Muscle of leg (tissue), 11 donors: Measurements from ENCODE around the gene MYL11. TPM values are rescaled to one million over a fixed set of nuclear protein-coding genes. Genes with fewer than 3 reads are reported as not detected.
A peak's percentile ranks its signal among the peaks of the same experiment; 100 is the strongest.

Source experiments
- DNase-seq: peaks from one replicate; pipeline ENCODE4 v3.0.0; 2013
- H3K27ac ChIP-seq: one replicate; pipeline ENCODE4 v1.5.1; 2013; ENCODE audit warnings: mild to moderate bottlenecking, low read length, control low read depth
- H3K27me3 ChIP-seq: one replicate; pipeline ENCODE4 v1.6.1; 2013; ENCODE audit warnings: low read length; ENCODE audit not compliant: control insufficient read depth, insufficient read depth
- H3K36me3 ChIP-seq: one replicate; pipeline ENCODE4 v1.6.1; 2013; ENCODE audit warnings: low read length; ENCODE audit not compliant: control insufficient read depth, insufficient read depth
- H3K4me1 ChIP-seq: one replicate; pipeline ENCODE4 v1.6.1; 2013; ENCODE audit warnings: low read length; ENCODE audit not compliant: control insufficient read depth, insufficient read depth
- H3K4me3 ChIP-seq: one replicate; pipeline ENCODE4 v1.5.1; 2013; ENCODE audit warnings: low read length, control low read depth
- H3K9me3 ChIP-seq: replicated peaks from 2 replicates; pipeline ENCODE4 v1.6.1; 2013; ENCODE audit warnings: low read depth, low read length; ENCODE audit not compliant: control insufficient read depth
- WGBS: methylation state at CpG from one replicate; pipeline ENCODE4 v1.1.5; 2013; ENCODE audit warnings: missing lambda C conversion rate; ENCODE audit not compliant: insufficient coverage; 5-methylcytosine and 5-hydroxymethylcytosine counted together
- polyA plus RNA-seq, 8 donors: library from polyadenylated mRNA; unstranded; fragments of 120-200 nt; gene quantifications; one replicate each; pipeline versions ENCODE4 v1.2.1 to v1.2.3, GENCODE V29; 2013; ENCODE audit warnings: inconsistent platforms in 1 of 8, low replicate concordance in 1 of 8; ENCODE audit not compliant: insufficient read length in 8 of 8, insufficient read depth in 1 of 8
- total RNA-seq: library from RNA; stranded (reverse); fragments of 120-200 nt; gene quantifications from one replicate; pipeline ENCODE4 v1.2.4, GENCODE V29; 2013

MYL11 gene
- total and polyA plus RNA-seq, 9 donors = 4,424 to 10,279 (median 7,940) TPM

DNA sequence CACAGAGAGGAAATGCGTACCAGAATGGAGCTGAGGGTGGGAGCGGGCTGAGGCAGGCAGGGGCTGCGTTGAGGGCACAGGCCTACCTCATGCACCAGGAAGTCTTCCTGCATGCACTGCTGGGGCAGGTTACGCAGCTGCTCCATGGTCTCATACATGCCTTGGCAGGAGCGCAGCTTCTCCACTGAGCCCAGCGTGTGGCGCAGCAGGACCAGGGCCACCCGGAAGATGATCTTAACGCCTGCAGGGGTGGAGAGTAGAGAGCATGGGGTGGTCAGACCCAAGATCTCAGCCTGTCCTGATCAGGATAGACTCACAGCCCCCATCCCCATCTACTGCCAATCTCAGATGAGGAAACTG lies 16.0 kb upstream of the MYL11 start:
- no peaks in the 10 kb centered on the region for H3K27me3 ChIP-seq
- peaks cover 26% of the 10 kb centered on the region for H3K4me1 ChIP-seq
- no peak for DNase-seq
- H3K9me3 ChIP-seq = no peaks in the 10 kb centered on the region
- H3K27ac ChIP-seq = no peak overlapping the region
- no peak overlapping the region for H3K4me3 ChIP-seq
- peaks cover 65% of the 10 kb centered on the region for H3K36me3 ChIP-seq
- WGBS = 94% methylated on average over 4 of the region's 9 CpGs

- DNase-seq = no peak
- no peaks in the 10 kb centered on the region for H3K9me3 ChIP-seq
- H3K36me3 ChIP-seq = peaks cover 59% of the 10 kb centered on the region
- WGBS = 88% methylated on average over 20 of the region's 28 CpGs
- no peak overlapping the region for H3K27ac ChIP-seq
- no peaks in the 10 kb centered on the region for H3K27me3 ChIP-seq
- peaks cover 19% of the 10 kb centered on the region for H3K4me1 ChIP-seq
- H3K4me3 ChIP-seq = no peak overlapping the region
Measured at GRCh38 chr16:30358990-30359870, 15.4 kb upstream of the MYL11 start.

GRCh38 chr16:30359871-30360170 lies 14.8 kb upstream of the MYL11 start:
- no peak for DNase-seq
- H3K27ac ChIP-seq = no peak overlapping the region
- peaks cover 64% of the 10 kb centered on the region for H3K36me3 ChIP-seq
- peaks cover 15% of the 10 kb centered on the region for H3K4me1 ChIP-seq
- H3K9me3 ChIP-seq = no peaks in the 10 kb centered on the region
- no peaks in the 10 kb centered on the region for H3K27me3 ChIP-seq
- 67% methylated on average over 4 of the region's 6 CpGs for WGBS
- H3K4me3 ChIP-seq = no peak overlapping the region

- no peak for DNase-seq
- H3K9me3 ChIP-seq = no peaks in the 10 kb centered on the region
- H3K4me1 ChIP-seq = peaks cover 7% of the 10 kb centered on the region
- peaks cover 73% of the 10 kb centered on the region for H3K36me3 ChIP-seq
- H3K27me3 ChIP-seq = no peaks in the 10 kb centered on the region
- WGBS = 85% methylated on average over 3 of the region's 7 CpGs
- H3K27ac ChIP-seq = no peak overlapping the region
- no peak overlapping the region for H3K4me3 ChIP-seq
Measured at GRCh38 chr16:30361180-30361579, 13.4 kb upstream of the MYL11 start.

DNA sequence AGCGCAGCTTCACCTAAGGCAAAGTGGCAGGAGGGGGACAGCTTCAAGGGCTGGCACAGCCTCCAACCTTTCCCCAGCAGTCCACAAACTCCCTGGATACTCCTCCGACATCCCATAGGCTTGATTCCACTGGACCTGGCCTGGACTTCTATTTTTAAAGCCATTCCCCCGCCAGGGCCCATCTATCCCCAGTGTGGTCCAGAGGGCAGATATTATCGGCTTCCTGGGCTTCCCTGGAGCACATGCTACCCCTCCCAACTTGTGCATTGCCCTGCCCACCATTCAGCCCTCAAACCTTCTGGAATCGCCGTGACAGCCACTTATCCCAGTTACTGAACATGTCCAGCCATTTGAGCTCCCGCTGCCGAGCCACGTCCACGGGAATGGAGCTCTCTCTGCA lies 9.4 kb upstream of the MYL11 start:
- WGBS = 78% methylated on average over 6 of the region's 10 CpGs
- H3K27ac ChIP-seq = no peak overlapping the region

GRCh38 chr16:30366511-30366910 lies 8.1 kb upstream of the MYL11 start:
- Histone ChIP-seq H3K36me3 (peaks cover 37% of the 10 kb centered on the region), H3K27me3 (no peaks in the 10 kb centered on the region), H3K27ac (no peak overlapping the region), H3K9me3 (no peaks in the 10 kb centered on the region), H3K4me3 (no peak overlapping the region), H3K4me1 (peaks cover 25% of the 10 kb centered on the region)
- no peak for DNase-seq
- WGBS = 80% methylated on average over 2 of the region's 4 CpGs

More for the DNA sequence above, 9.4 kb upstream of the MYL11 start:
- Histone ChIP-seq H3K4me3 (no peak overlapping the region), H3K36me3 (peaks cover 46% of the 10 kb centered on the region), H3K27me3 (no peaks in the 10 kb centered on the region), H3K4me1 (peaks cover 20% of the 10 kb centered on the region), H3K9me3 (no peaks in the 10 kb centered on the region)
- no peak for DNase-seq

GRCh38 chr16:30367349-30368009 lies 7.1 kb upstream of the MYL11 start:
- peaks cover 32% of the 10 kb centered on the region for H3K36me3 ChIP-seq
- no peaks in the 10 kb centered on the region for H3K9me3 ChIP-seq
- H3K4me1 ChIP-seq = peaks cover 34% of the 10 kb centered on the region
- 72% methylated on average over 8 of the region's 10 CpGs for WGBS
- H3K27ac ChIP-seq = no peak overlapping the region
- H3K4me3 ChIP-seq = peak overlapping the region; percentile 83
- no peaks in the 10 kb centered on the region for H3K27me3 ChIP-seq
- no peak for DNase-seq

DNA sequence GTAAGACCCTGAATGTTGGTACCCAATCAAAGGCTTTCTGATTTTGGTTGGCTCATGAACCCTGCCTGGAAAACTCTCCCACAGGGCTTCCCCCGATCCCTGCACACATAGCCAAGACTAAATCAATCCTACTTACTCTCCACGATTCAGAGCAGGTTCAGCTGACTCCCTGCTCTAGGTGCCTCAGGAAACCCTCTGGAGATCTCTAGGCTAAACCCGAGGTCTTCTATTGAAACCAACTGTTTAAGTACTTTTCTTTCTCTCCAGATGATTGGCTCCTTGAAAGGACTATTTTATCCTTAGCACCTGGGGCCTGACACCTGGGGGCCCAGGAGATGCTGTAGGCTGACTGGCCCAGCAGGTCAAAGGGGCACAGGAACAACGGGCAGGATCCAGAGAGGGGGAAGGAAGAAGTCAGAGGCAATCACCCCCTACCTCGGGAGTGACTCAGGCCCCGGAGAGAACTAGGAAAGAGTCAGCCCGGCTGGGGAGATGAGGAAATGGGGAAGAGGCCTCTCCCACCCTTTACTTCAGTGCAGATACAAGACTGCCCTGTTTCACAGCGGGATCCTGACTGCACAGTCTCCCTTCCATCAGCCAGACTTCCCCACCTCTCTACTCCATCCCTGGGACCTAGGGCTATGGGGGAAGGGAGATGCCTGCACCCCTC lies 6.3 kb upstream of the MYL11 start:
- Histone ChIP-seq H3K36me3 (peaks cover 25% of the 10 kb centered on the region), H3K9me3 (no peaks in the 10 kb centered on the region), H3K4me3 (peak overlapping the region; percentile 83), H3K27me3 (no peaks in the 10 kb centered on the region), H3K27ac (peak overlapping the region; percentile 3), H3K4me1 (peaks cover 41% of the 10 kb centered on the region)
- DNase-seq = no peak
- 0% methylated on average over 3 of the region's 8 CpGs for whole genome bisulfite sequencing

DNA sequence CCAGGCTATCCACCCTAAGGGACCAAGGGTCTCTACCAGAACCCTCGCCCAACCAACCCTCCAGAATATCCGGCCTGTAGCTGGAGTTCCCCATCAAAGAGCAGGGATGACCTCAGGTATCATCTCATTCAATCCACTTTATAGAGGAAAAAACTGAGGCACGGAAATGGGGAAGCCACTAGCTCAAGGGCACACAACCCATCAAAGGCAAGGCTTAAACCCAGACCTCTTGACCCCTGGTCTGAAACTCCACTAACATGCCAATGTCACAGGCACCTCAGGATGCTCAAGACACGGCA lies 5.9 kb upstream of the MYL11 start:
- no peaks in the 10 kb centered on the region for H3K9me3 ChIP-seq
- WGBS = 0% methylated on average over 1 of the region's 4 CpGs
- peak overlapping the region; percentile 71 for H3K27ac ChIP-seq
- no peak for DNase-seq
- H3K27me3 ChIP-seq = no peaks in the 10 kb centered on the region
- peak overlapping the region; percentile 83 for H3K4me3 ChIP-seq
- H3K36me3 ChIP-seq = peaks cover 23% of the 10 kb centered on the region
- H3K4me1 ChIP-seq = peaks cover 41% of the 10 kb centered on the region

DNA sequence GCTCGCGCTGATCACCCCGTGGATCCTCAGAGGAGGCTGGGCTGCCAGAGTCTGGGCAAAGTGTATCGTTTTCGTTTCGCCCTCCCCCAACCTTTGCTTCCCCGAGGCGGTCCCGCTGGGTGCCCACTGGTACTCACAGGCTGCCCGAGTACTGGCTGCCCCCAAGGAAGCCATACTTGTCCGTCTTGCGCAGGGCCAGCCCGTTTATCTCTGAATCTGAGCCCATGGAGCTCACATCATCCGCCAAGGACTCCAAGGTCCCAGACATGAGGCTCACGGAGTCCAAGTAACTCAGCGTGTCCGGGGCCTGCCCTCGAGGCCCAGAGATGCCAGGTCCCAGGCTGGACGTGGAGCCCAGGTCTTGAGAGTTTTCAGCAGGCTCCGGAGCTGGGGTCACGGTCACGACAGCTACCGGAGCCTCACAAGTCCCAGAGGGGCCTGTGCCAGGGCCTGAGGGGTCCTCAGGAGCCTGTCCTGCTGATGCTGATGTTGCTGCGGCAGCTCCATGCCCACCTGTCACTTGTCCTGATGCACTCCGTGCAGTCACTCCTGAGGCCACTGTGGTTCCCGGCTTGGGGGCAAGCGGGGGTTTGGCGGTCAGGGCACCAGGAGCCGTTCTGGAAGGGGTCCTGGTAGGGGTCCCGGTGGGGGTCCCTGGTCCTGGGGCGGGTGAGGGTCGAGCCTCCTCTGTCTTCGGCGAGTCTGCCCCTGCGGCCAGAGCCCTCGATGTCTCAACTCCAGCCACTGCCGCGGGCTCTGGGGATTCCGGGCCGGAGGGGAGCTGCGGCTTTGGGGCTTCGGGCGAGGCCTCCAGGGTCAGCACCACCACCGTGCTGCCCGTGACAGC lies 5.3 kb upstream of the MYL11 start:
- WGBS = 3% methylated on average over 45 of the region's 45 CpGs
- Histone ChIP-seq H3K36me3 (peaks cover 23% of the 10 kb centered on the region), H3K4me1 (peaks cover 42% of the 10 kb centered on the region), H3K27me3 (no peaks in the 10 kb centered on the region), H3K9me3 (no peaks in the 10 kb centered on the region), H3K4me3 (peak overlapping the region; percentile 83), H3K27ac (peak overlapping the region; percentile 71)
- DNase-seq = peak; percentile 43
